DND-41 (cell line): ENCODE data around the gene ITPR3.

Experiments
- ATAC-seq: fragments of 200-7000 bp; cut with Tn5 transposase; 3 replicates; pipeline ENCODE4 v1.9.1; 2021; ENCODE audit warnings: low read depth; ENCODE audit not compliant: insufficient read depth
- DNase-seq: peaks from one replicate; pipeline ENCODE4 v3.0.0-alpha.2; 2020
- H2AFZ ChIP-seq: 2 replicates; pipeline ENCODE4 v1.6.0; 2012; ENCODE audit warnings: low read depth, low read length
- H3K27ac ChIP-seq: 2 replicates; pipeline ENCODE4 v1.5.1; 2012; ENCODE audit warnings: low read length, inconsistent platforms
- H3K27me3 ChIP-seq: fragments of 200-600 bp; sonication (generic); 2 replicates; pipeline ENCODE4 v1.6.0; 2012; ENCODE audit warnings: low read length, mild to moderate bottlenecking, inconsistent platforms; ENCODE audit not compliant: insufficient read depth, poor library complexity
- H3K36me3 ChIP-seq: 2 replicates; pipeline ENCODE4 v1.5.1; 2012; ENCODE audit warnings: low read length, inconsistent platforms; ENCODE audit not compliant: insufficient read depth
- H3K4me1 ChIP-seq: 2 replicates; pipeline ENCODE4 v1.5.1; 2012; ENCODE audit warnings: mild to moderate bottlenecking, low read length; ENCODE audit not compliant: insufficient read depth
- H3K4me2 ChIP-seq: 2 replicates; pipeline ENCODE4 v1.6.0; 2012; ENCODE audit warnings: mild to moderate bottlenecking, moderate library complexity, low read length, inconsistent platforms; ENCODE audit not compliant: insufficient read depth
- H3K4me3 ChIP-seq, 2 experiments: fragments of 200-600 bp in 1 of 2; shearing (Covaris generic) in 1 of 2; 2 replicates each; pipeline ENCODE4 v1.5.1; 2012 to 2016; ENCODE audit warnings: inconsistent platforms in 2 of 2, low read length in 2 of 2, mild to moderate bottlenecking in 2 of 2, low read depth in 1 of 2, moderate library complexity in 1 of 2
- H3K79me2 ChIP-seq: 2 replicates; pipeline ENCODE4 v1.6.0; 2012; ENCODE audit warnings: low read length, inconsistent platforms; ENCODE audit not compliant: insufficient read depth
- H3K9ac ChIP-seq: 2 replicates; pipeline ENCODE4 v1.6.0; 2012; ENCODE audit warnings: low read depth, mild to moderate bottlenecking, inconsistent platforms, low read length, moderate library complexity
- H3K9me3 ChIP-seq: 2 replicates; pipeline ENCODE4 v1.5.1; 2012; ENCODE audit warnings: low read length, moderate library complexity, mild to moderate bottlenecking, inconsistent platforms; ENCODE audit not compliant: insufficient read depth, severe bottlenecking
- H4K20me1 ChIP-seq: 2 replicates; pipeline ENCODE4 v1.6.0; 2012; ENCODE audit warnings: low read length; ENCODE audit not compliant: insufficient read depth
- EZH2 ChIP-seq: IDR thresholded peaks from 3 replicates; pipeline ENCODE4 v1.6.1; 2012; ENCODE audit warnings: borderline replicate concordance, low read depth, mild to moderate bottlenecking, moderate library complexity, low read length, inconsistent platforms; ENCODE audit not compliant: severe bottlenecking
- TF ChIP-seq, protein P1 (sequence below): IDR thresholded peaks from 2 replicates; pipeline ENCODE4 v1.5.1; 2012; ENCODE audit warnings: borderline replicate concordance, low read length, moderate library complexity, mild to moderate bottlenecking; ENCODE audit not compliant: poor library complexity, severe bottlenecking; ENCODE audit errors: extremely low read depth

Gene ITPR3

DNA sequence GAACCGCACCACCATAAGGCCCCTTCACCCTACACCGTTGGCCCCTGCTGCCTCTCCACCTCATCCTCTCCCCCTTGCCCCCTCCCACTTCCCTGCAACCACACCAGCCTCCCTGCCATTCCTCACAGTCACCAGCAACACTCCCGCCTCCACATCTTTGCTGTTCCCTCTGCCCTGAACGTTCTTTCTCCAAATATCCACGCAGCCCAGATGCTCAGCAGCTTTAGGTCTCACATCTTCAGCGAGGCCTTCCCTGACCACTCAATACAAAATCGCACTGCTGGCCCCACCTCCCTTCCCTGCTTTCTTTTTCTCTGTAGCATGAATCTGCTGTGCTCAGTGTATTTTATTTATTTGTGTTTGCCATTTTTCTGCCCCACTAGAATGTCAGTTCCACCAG lies 20.5 kb downstream of the ITPR3 start:
- peaks cover 42% of the 10 kb centered on the region for H3K36me3 ChIP-seq
- no peak overlapping the region for H3K4me2 ChIP-seq
- no peak overlapping the region for H3K4me3 ChIP-seq
- no peak for ATAC-seq
- H2AFZ ChIP-seq = no peak overlapping the region
- no peaks in the 10 kb centered on the region for H3K9me3 ChIP-seq
- H4K20me1 ChIP-seq = peaks cover 26% of the 10 kb centered on the region
- DNase-seq = no peak
- no peaks in the 10 kb centered on the region for H3K4me1 ChIP-seq
- TF ChIP-seq, protein P1, sequence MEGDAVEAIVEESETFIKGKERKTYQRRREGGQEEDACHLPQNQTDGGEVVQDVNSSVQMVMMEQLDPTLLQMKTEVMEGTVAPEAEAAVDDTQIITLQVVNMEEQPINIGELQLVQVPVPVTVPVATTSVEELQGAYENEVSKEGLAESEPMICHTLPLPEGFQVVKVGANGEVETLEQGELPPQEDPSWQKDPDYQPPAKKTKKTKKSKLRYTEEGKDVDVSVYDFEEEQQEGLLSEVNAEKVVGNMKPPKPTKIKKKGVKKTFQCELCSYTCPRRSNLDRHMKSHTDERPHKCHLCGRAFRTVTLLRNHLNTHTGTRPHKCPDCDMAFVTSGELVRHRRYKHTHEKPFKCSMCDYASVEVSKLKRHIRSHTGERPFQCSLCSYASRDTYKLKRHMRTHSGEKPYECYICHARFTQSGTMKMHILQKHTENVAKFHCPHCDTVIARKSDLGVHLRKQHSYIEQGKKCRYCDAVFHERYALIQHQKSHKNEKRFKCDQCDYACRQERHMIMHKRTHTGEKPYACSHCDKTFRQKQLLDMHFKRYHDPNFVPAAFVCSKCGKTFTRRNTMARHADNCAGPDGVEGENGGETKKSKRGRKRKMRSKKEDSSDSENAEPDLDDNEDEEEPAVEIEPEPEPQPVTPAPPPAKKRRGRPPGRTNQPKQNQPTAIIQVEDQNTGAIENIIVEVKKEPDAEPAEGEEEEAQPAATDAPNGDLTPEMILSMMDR = no peak
- no peak for TF ChIP-seq EZH2
- H3K27me3 ChIP-seq = no peaks in the 10 kb centered on the region
- H3K27ac ChIP-seq = no peak overlapping the region
- H3K9ac ChIP-seq = no peak overlapping the region
- peaks cover 16% of the 10 kb centered on the region for H3K79me2 ChIP-seq

DNA sequence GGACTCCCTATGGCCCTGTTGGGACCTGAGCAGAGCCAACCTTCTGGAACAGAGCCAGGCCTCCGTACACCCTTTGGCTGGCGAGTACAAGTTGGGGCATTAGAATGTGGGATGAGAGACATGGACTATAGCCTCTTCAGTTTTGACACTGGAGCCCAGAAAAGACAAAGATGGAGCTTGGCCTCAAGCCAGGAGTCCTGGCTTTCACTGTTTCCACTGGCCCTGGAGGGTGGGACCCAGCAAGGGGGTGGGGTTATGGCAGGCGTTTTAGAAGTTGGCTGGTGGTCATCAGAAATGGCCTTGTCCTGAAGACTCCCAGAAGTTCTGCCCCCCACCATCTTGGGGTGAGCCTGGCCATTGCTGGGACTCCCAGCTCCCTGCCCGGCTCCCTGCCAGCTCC lies 21.8 kb downstream of the ITPR3 start:
- peaks cover 48% of the 10 kb centered on the region for H3K36me3 ChIP-seq
- H3K9ac ChIP-seq = no peak overlapping the region
- no peak overlapping the region for H2AFZ ChIP-seq
- H3K27ac ChIP-seq = no peak overlapping the region
- H3K4me3 ChIP-seq = no peak overlapping the region
- DNase-seq (no peak), ATAC-seq (no peak)
- peaks cover 9% of the 10 kb centered on the region; the same call in 1 of the 2 replicates for H3K79me2 ChIP-seq
- H4K20me1 ChIP-seq = peaks cover 19% of the 10 kb centered on the region; the same call in 1 of the 2 replicates
- H3K9me3 ChIP-seq = no peaks in the 10 kb centered on the region
- TF ChIP-seq EZH2 = no peak
- TF ChIP-seq, protein P1 = no peak
- no peak overlapping the region for H3K4me2 ChIP-seq
- H3K27me3 ChIP-seq = no peaks in the 10 kb centered on the region
- H3K4me1 ChIP-seq = no peaks in the 10 kb centered on the region

DNA sequence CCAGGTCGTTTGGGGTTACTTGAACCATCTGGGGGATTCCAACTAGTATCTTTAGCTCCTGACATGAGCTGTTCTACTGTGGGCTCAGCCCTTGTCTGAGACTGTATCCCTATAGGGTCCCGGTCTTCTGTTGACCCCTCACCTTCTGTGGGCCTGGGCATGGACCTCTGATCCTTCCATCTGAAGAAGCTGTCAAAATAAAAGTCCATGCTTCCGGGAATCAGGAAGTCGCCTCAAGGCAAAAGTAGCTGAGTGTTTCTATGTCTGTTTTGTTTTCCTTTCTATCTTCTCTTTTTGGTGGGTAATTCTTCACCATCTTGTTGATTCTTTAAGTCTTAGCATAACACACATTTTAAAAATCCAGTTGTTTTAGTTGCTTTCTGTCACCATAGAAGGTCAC lies 30.3 kb downstream of the ITPR3 start:
- no peaks in the 10 kb centered on the region for H3K27me3 ChIP-seq
- no peak overlapping the region for H3K27ac ChIP-seq
- H3K79me2 ChIP-seq = no peaks in the 10 kb centered on the region; the same call in 1 of the 2 replicates
- H3K9ac ChIP-seq = no peak overlapping the region
- H3K4me3 ChIP-seq = no peak overlapping the region
- peaks cover 41% of the 10 kb centered on the region for H3K36me3 ChIP-seq
- ATAC-seq (no peak), DNase-seq (no peak)
- H3K4me2 ChIP-seq = no peak overlapping the region
- H4K20me1 ChIP-seq = peaks cover 12% of the 10 kb centered on the region; the same call in 1 of the 2 replicates
- no peaks in the 10 kb centered on the region for H3K9me3 ChIP-seq
- no peaks in the 10 kb centered on the region for H3K4me1 ChIP-seq
- no peak for TF ChIP-seq EZH2
- TF ChIP-seq, protein P1 = no peak
- no peak overlapping the region for H2AFZ ChIP-seq

DNA sequence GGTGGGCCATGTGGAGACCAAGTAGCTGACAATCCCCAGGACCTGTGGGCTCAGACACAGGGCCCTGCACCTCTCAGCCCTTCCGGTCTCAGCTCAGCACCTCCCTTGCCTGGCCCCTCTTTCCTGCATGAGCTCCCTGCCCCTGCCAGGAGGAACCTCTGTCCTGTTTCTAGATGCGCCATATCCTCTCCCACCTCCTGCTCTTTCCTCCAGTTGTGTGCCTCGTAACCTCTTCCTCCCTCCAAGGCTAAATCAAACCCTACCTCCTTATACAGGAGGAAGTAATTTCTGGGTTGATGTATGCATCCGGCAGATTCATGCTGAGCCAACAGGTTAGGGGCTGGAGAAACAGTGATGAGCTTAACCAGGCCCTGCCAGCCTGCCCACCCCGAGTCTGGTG lies 30.9 kb downstream of the ITPR3 start:
- TF ChIP-seq, protein P1 = no peak
- TF ChIP-seq EZH2 = no peak
- no peak for DNase-seq
- Histone ChIP-seq H3K9ac (no peak overlapping the region), H3K36me3 (peaks cover 42% of the 10 kb centered on the region), H3K79me2 (no peaks in the 10 kb centered on the region; the same call in 1 of the 2 replicates), H3K4me2 (no peak overlapping the region), H2AFZ (no peak overlapping the region), H3K27me3 (no peaks in the 10 kb centered on the region), H3K9me3 (no peaks in the 10 kb centered on the region), H4K20me1 (peaks cover 18% of the 10 kb centered on the region), H3K4me3 (no peak overlapping the region), H3K4me1 (no peaks in the 10 kb centered on the region), H3K27ac (no peak overlapping the region)
- ATAC-seq = no peak
